Neuron (in vitro differentiated cells): ENCODE results near the gene CNIH2.
"Not testable (repeated sequence)": the region's sequence is repeated elsewhere in the genome, so short reads cannot be mapped to it uniquely, and the experiment has no call there.

Experiments
- H2AFZ ChIP-seq: one replicate; pipeline ENCODE4 v1.6.1; 2013; ENCODE audit warnings: low read depth, mild to moderate bottlenecking, inconsistent platforms, low read length, moderate library complexity
- H3K27me3 ChIP-seq: one replicate; pipeline ENCODE4 v1.6.1; 2013; ENCODE audit warnings: low read length; ENCODE audit not compliant: insufficient read depth
- H3K36me3 ChIP-seq: one replicate; pipeline ENCODE4 v1.6.1; 2013; ENCODE audit warnings: low read length; ENCODE audit not compliant: insufficient read depth
- H3K4me1 ChIP-seq: one replicate; pipeline ENCODE4 v1.6.1; 2013; ENCODE audit warnings: low read length; ENCODE audit not compliant: insufficient read depth
- H3K4me3 ChIP-seq: 2 replicates; pipeline ENCODE4 v1.5.1; 2013; ENCODE audit warnings: mild to moderate bottlenecking, low read length, moderate library complexity
- H3K9me3 ChIP-seq: one replicate; pipeline ENCODE4 v1.6.1; 2013; ENCODE audit warnings: low read length

The CNIH2 gene

GRCh38 chr11:66275396-66275795 is 2.6 kb upstream of the CNIH2 start:
- Histone ChIP-seq H3K27me3 (no peaks in the 10 kb centered on the region), H3K9me3 (no peaks in the 10 kb centered on the region), H3K4me1 (peaks cover 22% of the 10 kb centered on the region), H2AFZ (no peak overlapping the region), H3K4me3 (no peak overlapping the region), H3K36me3 (peaks cover 41% of the 10 kb centered on the region)

- no peaks in the 10 kb centered on the region for H3K9me3 ChIP-seq
- H3K4me3 ChIP-seq = no peak overlapping the region
- H2AFZ ChIP-seq = no peak overlapping the region
- H3K27me3 ChIP-seq = no peaks in the 10 kb centered on the region
- H3K36me3 ChIP-seq = peaks cover 41% of the 10 kb centered on the region
- H3K4me1 ChIP-seq = peaks cover 29% of the 10 kb centered on the region
These were observed 1.9 kb upstream of the CNIH2 start for GRCh38 chr11:66275984-66276612.

- peaks cover 35% of the 10 kb centered on the region for H3K4me1 ChIP-seq
- not testable (repeated sequence) for H3K4me3 ChIP-seq, H2AFZ ChIP-seq, H3K27me3 ChIP-seq, H3K9me3 ChIP-seq
- peaks cover 42% of the 10 kb centered on the region for H3K36me3 ChIP-seq
These were observed 1.4 kb upstream of the CNIH2 start for GRCh38 chr11:66276619-66277018.

- not testable (repeated sequence) for H2AFZ ChIP-seq, H3K4me3 ChIP-seq, H3K9me3 ChIP-seq, H3K27me3 ChIP-seq
- Histone ChIP-seq H3K4me1 (peaks cover 39% of the 10 kb centered on the region), H3K36me3 (peaks cover 38% of the 10 kb centered on the region)
These were observed 911 bp upstream of the CNIH2 start for GRCh38 chr11:66277064-66277463.

- Histone ChIP-seq H3K36me3 (peaks cover 29% of the 10 kb centered on the region), H3K4me3 (peak overlapping the region; percentile 71), H2AFZ (no peak overlapping the region), H3K9me3 (no peaks in the 10 kb centered on the region), H3K27me3 (no peaks in the 10 kb centered on the region), H3K4me1 (peaks cover 50% of the 10 kb centered on the region)
These were observed 552 bp downstream of the CNIH2 start for GRCh38 chr11:66278363-66279091.

DNA sequence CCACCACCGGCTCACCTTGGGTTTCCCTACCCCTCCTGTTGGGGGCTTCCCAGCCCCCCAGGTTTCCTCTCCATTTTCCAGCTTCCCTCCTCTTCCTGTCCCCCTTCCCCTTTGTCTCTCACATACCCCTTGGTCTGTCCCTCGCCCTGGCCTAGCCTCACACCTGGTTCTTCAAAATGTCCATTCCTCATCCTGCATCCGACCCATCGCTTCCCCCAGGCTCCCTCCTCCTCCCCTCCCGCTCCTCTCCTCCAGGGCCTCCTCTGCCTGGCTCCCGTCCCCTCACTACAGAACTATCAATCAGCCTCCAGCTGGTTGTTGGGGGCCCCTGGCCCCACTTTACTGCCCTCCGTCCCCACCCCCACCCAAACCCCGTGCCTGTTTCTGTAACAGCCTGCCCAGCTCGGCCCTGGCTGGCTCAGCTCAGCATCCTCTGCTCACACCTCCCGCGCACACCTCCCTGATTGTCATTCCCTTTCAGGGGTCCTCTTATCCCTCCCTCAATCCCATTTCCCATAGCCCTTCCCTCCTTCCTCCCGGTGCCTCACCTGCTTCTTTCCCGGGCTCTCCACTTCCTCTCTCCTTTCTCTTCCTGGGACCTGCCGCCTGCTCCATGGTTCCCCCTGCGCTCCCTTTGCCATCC is 1.2 kb downstream of the CNIH2 start:
- Histone ChIP-seq H2AFZ (no peak overlapping the region), H3K27me3 (no peaks in the 10 kb centered on the region), H3K36me3 (peaks cover 25% of the 10 kb centered on the region), H3K4me1 (peaks cover 50% of the 10 kb centered on the region), H3K9me3 (no peaks in the 10 kb centered on the region), H3K4me3 (peak overlapping the region; percentile 71)

DNA sequence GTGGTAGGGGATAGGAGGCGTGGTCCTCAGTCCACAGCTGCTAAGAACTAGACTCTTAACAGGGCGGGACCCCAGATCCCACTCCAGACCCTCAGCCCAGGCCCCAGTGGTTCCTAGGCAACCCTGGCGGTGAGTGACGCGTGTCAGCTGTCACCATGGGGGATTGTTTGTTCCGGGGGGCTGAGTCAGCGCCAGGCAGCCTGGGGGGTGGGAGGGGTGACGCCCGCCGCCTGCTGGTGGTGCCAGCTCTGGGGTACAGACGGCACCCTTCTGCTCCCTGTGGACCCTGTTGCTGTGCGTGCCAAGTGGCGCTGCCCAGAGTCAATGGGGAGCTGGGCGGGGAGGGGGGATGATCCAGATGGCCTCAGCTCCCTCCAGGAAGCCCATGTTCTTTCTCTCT is 2.5 kb downstream of the CNIH2 start:
- H2AFZ ChIP-seq = no peak overlapping the region
- no peak overlapping the region for H3K4me3 ChIP-seq
- H3K36me3 ChIP-seq = peaks cover 23% of the 10 kb centered on the region
- H3K4me1 ChIP-seq = peaks cover 50% of the 10 kb centered on the region
- H3K27me3 ChIP-seq = no peaks in the 10 kb centered on the region
- H3K9me3 ChIP-seq = no peaks in the 10 kb centered on the region

GRCh38 chr11:66281001-66281400 is 3.0 kb downstream of the CNIH2 start:
- Histone ChIP-seq H3K36me3 (peaks cover 22% of the 10 kb centered on the region), H3K27me3 (no peaks in the 10 kb centered on the region), H3K9me3 (no peaks in the 10 kb centered on the region), H3K4me1 (peaks cover 50% of the 10 kb centered on the region), H3K4me3 (no peak overlapping the region), H2AFZ (no peak overlapping the region)

GRCh38 chr11:66281776-66282467 is 3.9 kb downstream of the CNIH2 start:
- Histone ChIP-seq H2AFZ (no peak overlapping the region), H3K27me3 (no peaks in the 10 kb centered on the region), H3K36me3 (peaks cover 22% of the 10 kb centered on the region), H3K4me3 (no peak overlapping the region), H3K9me3 (no peaks in the 10 kb centered on the region), H3K4me1 (peaks cover 50% of the 10 kb centered on the region)

DNA sequence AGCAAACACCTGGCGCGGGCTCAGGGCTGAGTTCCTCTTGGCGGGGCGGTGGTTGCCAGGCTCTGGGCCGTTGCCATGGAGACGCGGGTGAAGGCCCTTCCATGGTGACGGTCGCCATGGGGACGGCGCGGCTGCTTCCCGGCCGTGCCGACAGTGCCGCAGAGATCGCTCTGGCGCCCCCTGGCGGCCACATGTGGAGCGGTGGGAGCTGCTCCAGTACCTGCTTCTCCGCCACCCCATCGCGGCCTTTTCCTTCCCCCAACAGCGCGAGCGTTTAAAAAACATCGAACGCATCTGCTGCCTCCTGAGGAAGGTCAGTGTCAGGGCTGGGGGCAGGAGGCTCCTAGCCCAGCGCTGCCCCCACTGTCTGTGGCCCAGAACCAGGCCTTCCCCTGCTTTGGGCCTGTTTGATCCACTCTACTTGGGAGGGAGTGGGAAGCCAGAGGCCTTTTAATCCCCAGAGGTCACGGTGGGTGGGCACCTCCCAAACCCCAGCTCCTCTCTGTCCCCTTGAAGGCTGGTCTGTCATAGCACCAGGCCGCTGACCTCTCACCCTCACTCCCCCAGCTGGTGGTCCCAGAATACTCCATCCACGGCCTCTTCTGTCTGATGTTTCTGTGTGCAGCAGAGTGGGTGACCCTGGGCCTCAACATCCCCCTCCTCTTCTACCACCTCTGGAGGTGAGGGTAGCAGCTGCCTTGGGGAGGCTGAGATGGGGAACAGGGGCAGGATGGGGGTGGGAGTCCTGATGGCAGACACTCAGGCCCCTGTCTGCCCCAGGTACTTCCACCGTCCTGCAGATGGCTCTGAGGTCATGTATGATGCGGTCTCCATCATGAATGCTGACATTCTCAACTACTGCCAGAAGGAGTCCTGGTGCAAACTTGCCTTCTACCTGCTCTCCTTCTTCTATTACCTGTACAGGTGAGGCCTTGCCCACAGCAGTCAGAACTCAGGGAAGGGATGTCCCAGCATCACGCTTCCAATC is 4.8 kb downstream of the CNIH2 start:
- no peak overlapping the region for H2AFZ ChIP-seq
- no peaks in the 10 kb centered on the region for H3K27me3 ChIP-seq
- H3K9me3 ChIP-seq = no peaks in the 10 kb centered on the region
- H3K4me1 ChIP-seq = peaks cover 53% of the 10 kb centered on the region
- H3K4me3 ChIP-seq = no peak overlapping the region
- peaks cover 22% of the 10 kb centered on the region for H3K36me3 ChIP-seq

- Histone ChIP-seq H2AFZ (no peak overlapping the region), H3K27me3 (no peaks in the 10 kb centered on the region), H3K9me3 (no peaks in the 10 kb centered on the region), H3K4me1 (peaks cover 57% of the 10 kb centered on the region), H3K4me3 (no peak overlapping the region), H3K36me3 (peaks cover 22% of the 10 kb centered on the region)
These were observed 5.6 kb downstream of the CNIH2 start for GRCh38 chr11:66283461-66284105.

DNA sequence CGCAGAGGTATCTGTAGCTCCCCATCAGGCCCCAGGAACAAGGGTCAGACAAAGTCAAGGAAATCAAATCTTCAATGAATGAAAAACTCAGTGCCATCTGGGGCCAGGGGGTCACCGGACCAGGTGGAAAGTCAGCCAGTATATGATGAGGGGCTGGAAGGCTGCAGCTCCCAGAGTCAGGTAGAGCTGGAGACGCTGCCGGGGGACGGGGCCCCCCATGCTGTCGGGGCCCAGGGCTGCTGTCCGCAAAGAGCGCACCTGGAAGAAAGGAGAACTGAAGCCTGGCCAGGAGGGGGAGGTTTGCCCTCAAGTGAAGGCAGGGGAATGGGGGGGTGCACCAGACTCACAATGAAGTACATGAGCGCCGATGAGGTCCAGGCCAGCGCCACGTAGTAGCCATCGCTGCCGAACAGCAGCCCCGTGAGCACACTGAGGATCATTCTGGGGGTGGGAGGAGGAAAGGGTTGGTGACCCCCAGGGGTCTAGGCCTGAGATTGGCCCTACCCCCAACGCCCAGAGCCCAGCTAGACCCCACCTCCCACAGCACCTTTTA is 6.6 kb downstream of the CNIH2 start:
- Histone ChIP-seq H2AFZ (no peak overlapping the region), H3K36me3 (peaks cover 22% of the 10 kb centered on the region), H3K9me3 (no peaks in the 10 kb centered on the region), H3K4me1 (peaks cover 49% of the 10 kb centered on the region), H3K4me3 (no peak overlapping the region), H3K27me3 (no peaks in the 10 kb centered on the region)
